Daoy (cell line): ENCODE data around the gene FOXK2. TPM values are rescaled to one million over a fixed set of nuclear protein-coding genes. Genes with fewer than 3 reads are reported as not detected.

Source experiments
- DNase-seq: peaks from one replicate; pipeline ENCODE4 v3.0.0-alpha.2; 2015; ENCODE audit warnings: low read depth
- total RNA-seq: library from RNA; depleted of rRNA; stranded (reverse); fragments of >200 nt; shearing (Covaris generic); gene quantifications from 2 replicates; pipeline ENCODE4 v1.2.3, GENCODE V29; 2014

The FOXK2 gene
- total RNA-seq, 1 experiment from 2014 or later, result 23.1 TPM

DNA sequence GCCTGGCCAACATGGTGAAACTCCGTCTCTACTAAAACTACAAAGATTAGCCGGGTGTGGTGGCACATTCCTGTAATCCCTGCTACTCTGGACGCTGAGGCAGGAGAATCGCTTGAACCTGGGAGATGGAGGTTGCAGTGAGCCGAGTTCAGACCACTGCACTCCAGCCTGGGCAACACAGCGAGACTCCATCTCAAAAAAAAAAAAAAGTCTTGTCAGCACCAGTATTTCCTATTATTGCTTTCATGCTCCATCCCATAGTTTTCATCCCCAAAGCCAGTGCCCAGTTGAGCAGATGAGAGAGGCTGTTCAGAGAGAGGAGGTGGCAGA is 70.3 kb downstream of the FOXK2 start:
- DNase-seq, result no peak

DNA sequence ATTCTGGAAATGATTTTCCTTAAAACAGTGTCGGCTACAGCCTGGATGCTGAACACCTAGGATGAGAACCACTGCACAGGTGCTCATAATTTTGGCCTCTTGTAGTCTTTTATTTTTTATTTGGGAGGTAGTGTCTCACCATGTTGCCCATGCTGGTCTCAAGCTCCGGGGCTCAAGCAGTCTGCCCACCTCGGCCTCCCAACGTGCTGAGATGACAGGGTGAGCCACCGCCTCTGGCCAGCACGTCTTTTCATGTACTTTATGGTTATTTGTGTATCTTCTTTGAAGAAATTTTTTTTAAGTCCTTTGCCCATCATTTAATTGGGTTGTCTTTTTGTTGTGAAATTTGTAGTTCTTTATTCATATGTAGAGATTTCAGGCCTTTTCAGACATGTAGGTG is 70.7 kb downstream of the FOXK2 start:
- DNase-seq, result no peak

GRCh38 chr17:82590881-82591539 is 71.5 kb downstream of the FOXK2 start:
- DNase-seq, result no peak

- no peak for DNase-seq
Observed at GRCh38 chr17:82592289-82592766, 72.8 kb downstream of the FOXK2 start.

- DNase-seq, result peak; percentile 55
Observed at GRCh38 chr17:82592767-82593589, 73.4 kb downstream of the FOXK2 start.

- DNase-seq, result no peak
Observed at GRCh38 chr17:82593590-82594087, 74.1 kb downstream of the FOXK2 start.

DNA sequence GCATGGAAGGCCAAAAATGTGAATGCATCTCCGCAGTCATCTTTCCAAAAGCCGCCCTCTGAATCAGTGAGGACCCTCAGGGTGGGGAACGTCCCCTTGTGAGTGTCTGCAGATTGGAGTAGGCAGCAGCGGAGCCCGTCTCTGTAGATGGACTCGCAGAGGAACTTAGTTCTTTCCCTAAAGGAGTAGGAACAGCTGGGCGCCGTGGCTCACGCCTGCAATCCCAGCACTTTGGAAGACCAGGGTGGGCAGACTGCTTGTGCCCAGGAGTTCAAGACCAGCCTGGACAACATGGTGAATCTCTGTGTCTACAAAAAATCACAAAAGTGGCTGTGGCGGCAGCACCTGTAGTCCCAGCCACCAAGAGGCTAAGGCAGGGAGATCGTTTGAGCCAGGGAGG is 75.0 kb downstream of the FOXK2 start:
- DNase-seq, result no peak

- no peak for DNase-seq
Observed at GRCh38 chr17:82595893-82596292, 76.4 kb downstream of the FOXK2 start.

DNA sequence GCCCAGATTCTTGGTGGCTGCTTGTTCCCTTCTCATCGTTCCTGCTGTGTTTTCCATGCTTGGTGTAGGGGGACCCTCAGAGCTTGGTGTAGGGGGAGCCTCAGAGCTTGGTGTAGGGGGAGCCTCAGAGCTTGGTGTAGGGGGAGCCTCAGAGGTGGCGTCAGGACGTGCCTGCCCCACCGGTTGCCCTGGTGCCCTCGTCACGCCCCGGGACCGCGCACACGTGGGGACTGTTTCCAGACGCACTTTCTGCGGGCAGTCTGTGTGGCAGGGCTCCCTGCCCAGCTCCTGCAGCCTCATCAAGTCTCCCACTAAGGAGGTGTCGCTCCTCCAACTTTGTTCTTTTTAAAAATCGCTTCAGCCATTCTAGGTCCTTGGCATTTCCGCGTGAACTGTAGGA is 76.8 kb downstream of the FOXK2 start:
- no peak for DNase-seq

- DNase-seq, result no peak
Observed at GRCh38 chr17:82596837-82597672, 77.5 kb downstream of the FOXK2 start.

DNA sequence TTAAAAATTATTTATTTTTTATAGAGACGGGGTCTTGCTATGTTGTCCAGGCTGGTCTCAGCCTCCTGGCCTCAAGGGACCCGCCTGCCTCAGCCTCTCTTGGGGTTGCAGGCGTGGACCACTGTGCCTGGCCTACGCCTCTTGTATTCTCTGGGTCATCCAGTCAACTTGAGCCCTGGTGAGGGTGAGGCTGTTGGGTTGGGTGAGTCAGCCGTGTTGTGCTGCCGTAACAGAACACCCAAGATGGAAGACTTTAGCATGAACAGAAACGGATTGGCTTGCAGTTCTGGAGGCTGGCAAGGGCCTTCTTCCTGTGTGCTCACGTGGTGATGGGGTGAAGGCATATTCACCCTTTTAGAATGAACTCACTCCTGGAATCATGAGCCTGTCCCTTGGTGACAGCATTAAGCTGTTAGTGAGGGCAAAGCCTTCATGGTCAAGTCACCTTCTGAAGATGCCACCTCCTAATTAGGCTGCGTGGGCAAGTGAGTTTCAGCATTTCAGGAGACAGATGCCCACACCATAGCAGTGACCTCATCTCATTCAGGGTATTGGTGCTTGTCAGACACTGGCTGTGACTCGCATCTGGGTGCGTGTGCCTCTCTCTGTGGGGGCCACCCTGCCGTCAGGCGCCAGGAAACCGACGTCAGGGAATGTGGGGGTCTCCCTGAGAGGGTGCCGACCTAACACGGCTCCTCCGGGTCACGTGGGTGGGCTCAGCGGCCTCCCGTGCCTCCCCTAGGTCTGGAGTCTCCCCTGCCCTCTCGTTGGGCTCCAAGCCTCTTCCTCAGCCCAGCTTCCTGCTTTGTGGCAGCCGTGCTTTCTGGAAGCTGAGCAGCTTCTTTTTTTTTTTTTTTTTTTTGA is 79.0 kb downstream of the FOXK2 start:
- peak; percentile 73 for DNase-seq

DNA sequence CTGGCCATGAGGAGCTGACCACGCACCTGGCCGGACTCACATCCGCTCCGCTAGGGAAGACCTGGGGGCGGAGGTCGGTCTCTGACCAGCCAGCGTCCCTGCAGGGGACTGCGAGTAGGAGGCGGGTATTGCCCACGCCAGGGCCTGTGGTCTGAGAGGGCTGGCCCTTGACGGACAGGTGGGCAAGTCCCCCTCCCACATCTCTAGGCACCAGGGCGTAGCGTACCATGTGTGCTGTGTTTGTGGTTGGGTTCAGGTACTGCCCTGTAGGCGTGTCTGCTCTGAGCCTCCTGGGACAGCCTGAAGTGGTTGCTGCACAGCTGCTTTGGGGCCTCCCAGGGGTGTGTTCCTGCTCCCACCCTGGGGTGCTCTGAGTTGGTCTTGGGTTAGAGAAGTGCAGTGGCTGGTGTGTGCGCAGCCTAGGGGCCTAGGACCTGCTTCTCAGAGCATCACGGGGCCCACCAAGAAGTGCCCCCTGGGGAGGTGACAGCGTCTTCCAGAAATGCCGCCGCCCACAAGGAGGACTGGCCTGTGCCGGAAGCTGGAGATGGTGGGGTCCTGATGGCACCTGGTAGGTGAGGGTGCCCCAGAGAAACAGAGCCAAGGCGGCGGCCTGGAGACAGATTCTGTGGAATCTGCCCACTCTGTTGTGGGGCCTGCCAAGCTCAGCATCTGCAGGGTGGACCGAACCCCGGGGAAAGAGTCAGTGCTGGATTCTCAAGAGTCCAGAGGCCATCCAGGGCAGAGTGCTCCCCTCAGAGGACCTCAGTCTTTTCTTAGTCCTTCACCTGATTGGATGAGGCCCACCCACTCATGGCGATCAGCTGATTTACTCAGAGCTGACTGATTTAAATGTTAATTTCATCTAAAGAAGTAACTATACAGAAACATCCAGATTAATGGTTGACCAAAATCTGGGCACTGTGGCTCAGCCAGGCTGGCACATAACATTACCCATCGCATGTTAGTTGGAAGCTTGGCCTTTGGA is 80.4 kb downstream of the FOXK2 start:
- no peak for DNase-seq

DNA sequence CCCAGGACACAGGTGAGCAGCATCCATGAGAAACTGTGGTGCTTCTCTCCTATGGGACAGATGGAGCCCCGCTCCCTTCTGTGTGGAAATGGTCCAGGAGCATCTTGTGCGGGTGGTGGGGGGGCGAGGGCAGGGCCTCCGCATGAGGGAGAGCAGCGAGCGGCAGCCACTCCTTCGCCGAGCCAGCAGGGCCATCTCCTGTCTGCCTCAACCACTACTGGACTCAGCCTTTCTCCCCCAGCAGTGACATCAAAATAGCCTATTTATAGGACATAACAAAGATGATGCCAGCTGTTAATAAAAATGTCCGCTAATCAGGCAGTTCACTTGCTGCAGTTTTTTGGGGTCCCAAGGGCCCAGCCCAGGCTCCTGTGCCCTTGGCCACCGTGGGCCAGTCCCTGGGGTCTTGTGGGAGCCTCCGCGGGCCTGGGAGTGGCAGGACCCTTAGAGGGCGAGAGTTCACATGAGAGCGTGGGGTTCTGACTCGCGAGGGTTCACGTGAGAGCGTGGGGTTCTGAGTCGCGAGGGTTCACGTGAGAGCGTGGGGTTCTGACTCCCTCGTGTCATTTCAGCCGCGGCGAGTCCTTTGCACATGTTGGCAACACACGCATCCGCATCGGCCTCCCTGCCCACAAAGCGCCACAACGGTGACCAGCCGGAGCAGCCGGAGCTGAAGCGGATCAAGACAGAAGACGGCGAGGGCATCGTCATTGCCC is 81.4 kb downstream of the FOXK2 start:
- no peak for DNase-seq

GRCh38 chr17:82601447-82602000 is 82.0 kb downstream of the FOXK2 start:
- DNase-seq, result no peak

- DNase-seq, result no peak
Observed at GRCh38 chr17:82602487-82602886, 83.0 kb downstream of the FOXK2 start.

DNA sequence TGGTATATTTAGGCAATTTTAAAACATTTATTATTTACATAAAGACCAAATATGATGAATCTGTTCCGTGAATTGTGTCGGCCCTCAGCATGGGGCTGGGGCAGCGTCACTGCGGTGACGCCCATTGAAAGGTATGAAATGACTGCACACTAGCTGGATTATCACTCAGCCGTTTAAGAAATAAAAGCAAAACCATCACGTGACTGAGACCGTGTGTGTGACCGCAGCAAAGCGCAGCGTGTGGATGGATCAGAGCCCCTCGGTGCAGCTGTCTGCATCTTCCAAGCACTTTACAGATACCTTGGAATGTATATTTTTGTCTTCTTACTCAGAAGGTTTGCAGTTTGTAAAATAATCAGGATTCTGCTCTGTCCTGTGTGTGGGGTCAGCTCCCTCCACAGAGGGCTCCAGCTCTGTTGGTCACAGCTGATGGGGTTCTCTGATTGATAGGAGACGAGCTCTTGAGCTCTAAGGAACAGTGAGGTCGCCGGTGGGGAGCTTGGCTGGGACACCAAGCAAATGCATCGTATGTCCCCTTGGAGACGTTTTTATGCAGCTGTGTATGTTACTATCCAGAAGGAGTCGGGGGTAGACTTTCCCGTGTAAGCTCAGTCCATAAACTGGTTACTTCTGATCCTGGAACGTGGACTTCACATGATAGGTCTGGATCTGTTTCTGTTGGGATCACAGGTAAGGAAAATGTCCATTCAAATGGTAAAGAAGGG is 83.6 kb downstream of the FOXK2 start:
- DNase-seq, result no peak

GRCh38 chr17:82603981-82604448 is 84.5 kb downstream of the FOXK2 start:
- no peak for DNase-seq

- no peak for DNase-seq
Observed at GRCh38 chr17:82604532-82604931, 85.0 kb downstream of the FOXK2 start.
